Endothelial cell (in vitro differentiated cells): Measurements from ENCODE around the gene HLCS. TPM values are rescaled to one million over a fixed set of nuclear protein-coding genes. Genes with fewer than 3 reads are reported as not detected.

Experiments used
- DNase-seq: peaks from one replicate; pipeline ENCODE4 v3.0.0; 2021; ENCODE audit warnings: low spot score
- H3K27ac Mint-ChIP-seq: one replicate; pipeline ENCODE4 v1.8.0; 2021; ENCODE audit warnings: mixed read lengths, inconsistent platforms; ENCODE audit not compliant: unreplicated experiment
- H3K27me3 Mint-ChIP-seq: one replicate; pipeline ENCODE4 v1.8.0; 2021; ENCODE audit warnings: mild to moderate bottlenecking, moderate library complexity, mixed read lengths, inconsistent platforms; ENCODE audit not compliant: unreplicated experiment
- H3K36me3 Mint-ChIP-seq: one replicate; pipeline ENCODE4 v1.8.0; 2021; ENCODE audit warnings: mild to moderate bottlenecking, low read depth, mixed read lengths, inconsistent platforms; ENCODE audit not compliant: unreplicated experiment
- H3K4me1 Mint-ChIP-seq: one replicate; pipeline ENCODE4 v1.8.0; 2021; ENCODE audit warnings: mild to moderate bottlenecking, mixed read lengths, inconsistent platforms; ENCODE audit not compliant: unreplicated experiment
- H3K4me3 Mint-ChIP-seq: one replicate; pipeline ENCODE4 v1.8.0; 2021; ENCODE audit warnings: mild to moderate bottlenecking, mixed read lengths, inconsistent platforms; ENCODE audit not compliant: unreplicated experiment
- H3K9me3 Mint-ChIP-seq: one replicate; pipeline ENCODE4 v1.8.0; 2021; ENCODE audit warnings: mixed read lengths, inconsistent platforms; ENCODE audit not compliant: unreplicated experiment
- CTCF ChIP-seq: fragments of 200-600 bp; sonication (generic); IDR thresholded peaks from one replicate; pipeline ENCODE4 v1.5.0; 2021; ENCODE audit warnings: antibody characterized with exemption; ENCODE audit not compliant: unreplicated experiment
- total RNA-seq: library from RNA; stranded (reverse); fragmentation: NEBNext Ultra II Directional; extraction: Animal tissue kit (Norgen Biotek cat#: 25700); gene quantifications from one replicate; pipeline ENCODE4 v1.2.1, GENCODE V29; 2021; ENCODE audit not compliant: unreplicated experiment

The HLCS gene
- total RNA-seq, 1 donor from 2014 or later = 97.4 TPM

- Mint-ChIP-seq H3K9me3 (no peaks in the 10 kb centered on the region), H3K27me3 (peaks cover 2% of the 10 kb centered on the region), H3K4me1 (peaks cover 19% of the 10 kb centered on the region), H3K27ac (no peak overlapping the region), H3K4me3 (peak overlapping the region; percentile 56), H3K36me3 (peaks cover 10% of the 10 kb centered on the region)
- DNase-seq = no peak
- TF ChIP-seq CTCF = no peak
Observed at GRCh38 chr21:36981977-36982700, 15.7 kb upstream of the HLCS start.

- TF ChIP-seq CTCF = no peak
- Mint-ChIP-seq H3K36me3 (peaks cover 4% of the 10 kb centered on the region), H3K4me3 (peak overlapping the region; percentile 81), H3K27me3 (peaks cover 2% of the 10 kb centered on the region), H3K9me3 (no peaks in the 10 kb centered on the region), H3K27ac (no peak overlapping the region), H3K4me1 (peaks cover 27% of the 10 kb centered on the region)
- no peak for DNase-seq
Observed at GRCh38 chr21:36981049-36981391, 14.6 kb upstream of the HLCS start.

GRCh38 chr21:36980280-36981048 is 14.0 kb upstream of the HLCS start:
- Mint-ChIP-seq H3K36me3 (no peaks in the 10 kb centered on the region), H3K27me3 (peaks cover 2% of the 10 kb centered on the region), H3K4me1 (peaks cover 27% of the 10 kb centered on the region), H3K4me3 (peak overlapping the region; percentile 87), H3K9me3 (no peaks in the 10 kb centered on the region), H3K27ac (peak overlapping the region; percentile 76)
- peak; percentile 38 for DNase-seq
- no peak for TF ChIP-seq CTCF

GRCh38 chr21:36976882-36977651 is 10.6 kb upstream of the HLCS start:
- TF ChIP-seq CTCF = peak; percentile 75

More at GRCh38 chr21:36976882-36977651, 10.6 kb upstream of the HLCS start:
- no peak overlapping the region for H3K4me3 Mint-ChIP-seq
- no peaks in the 10 kb centered on the region for H3K9me3 Mint-ChIP-seq
- peak overlapping the region; percentile 61 for H3K27ac Mint-ChIP-seq
- H3K4me1 Mint-ChIP-seq = peaks cover 33% of the 10 kb centered on the region
- peak; percentile 53 for DNase-seq
- peaks cover 4% of the 10 kb centered on the region for H3K36me3 Mint-ChIP-seq
- peaks cover 2% of the 10 kb centered on the region for H3K27me3 Mint-ChIP-seq
